Kidney epithelial cell (primary cell): ENCODE data around the gene IGLON5. TPM values are rescaled to one million over a fixed set of nuclear protein-coding genes. Genes with fewer than 3 reads are reported as not detected.
A peak's percentile ranks its signal among the peaks of the same experiment; 100 is the strongest.

ENCODE experiments used
- DNase-seq: peaks from one replicate; pipeline ENCODE4 v3.0.0-alpha.2; 2010; ENCODE audit warnings: low read depth
- H3K27me3 ChIP-seq: 2 replicates; pipeline ENCODE4 v1.6.0; 2011; ENCODE audit warnings: low read length; ENCODE audit not compliant: control insufficient read depth, insufficient read depth
- H3K36me3 ChIP-seq: 2 replicates; pipeline ENCODE4 v1.5.1; 2011; ENCODE audit warnings: low read length; ENCODE audit not compliant: control insufficient read depth, insufficient read depth
- H3K4me3 ChIP-seq: 2 replicates; pipeline ENCODE4 v1.5.1; 2011; ENCODE audit warnings: low read depth, mild to moderate bottlenecking, control low read depth, low read length
- total RNA-seq: library from RNA; depleted of rRNA; stranded (reverse); fragments of >200 nt; gene quantifications from 2 replicates; pipeline ENCODE4 v1.2.3, GENCODE V29; 2015
- TF ChIP-seq, protein P1 (sequence below): IDR thresholded peaks from 2 replicates; pipeline ENCODE4 v1.5.1; 2011; ENCODE audit warnings: mild to moderate bottlenecking, moderate library complexity, low read length, control low read depth, inconsistent platforms; ENCODE audit not compliant: insufficient read depth, poor library complexity, severe bottlenecking

The IGLON5 gene
- total RNA-seq, 1 donor from 2014 or later = 0.04 TPM

DNA sequence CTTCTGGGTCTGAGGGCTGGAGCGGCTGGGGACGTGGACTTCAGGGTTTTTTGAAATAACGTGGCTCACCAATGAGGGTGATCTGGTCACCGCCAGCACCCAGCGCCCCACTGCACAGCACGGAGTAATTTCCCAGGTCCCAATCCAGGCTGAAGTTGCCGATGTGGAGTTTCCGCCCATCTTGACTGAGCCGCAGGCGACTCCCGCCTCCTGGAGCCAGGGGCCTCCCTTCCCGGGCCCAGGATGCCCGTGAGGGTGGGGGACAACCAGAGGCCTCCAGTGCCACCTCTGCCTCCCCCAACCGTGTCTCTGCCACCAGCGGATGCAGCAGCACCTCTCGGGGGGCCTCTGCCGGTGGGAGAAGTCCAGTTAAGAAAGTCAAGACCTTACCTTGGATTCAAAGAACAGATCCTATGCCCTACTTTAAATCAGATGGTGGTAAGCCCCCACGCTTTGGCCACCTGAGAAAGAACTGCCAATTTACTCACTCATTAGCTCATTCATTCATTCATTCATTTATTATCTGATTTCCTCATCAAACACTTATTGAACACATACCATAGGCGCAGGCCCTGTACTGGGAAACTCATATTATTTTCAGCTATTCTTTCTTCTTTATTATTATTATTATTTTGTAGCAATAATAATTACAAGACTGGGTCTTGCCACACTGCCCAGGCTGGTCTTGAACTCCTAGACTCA is 26.6 kb downstream of the IGLON5 start:
- TF ChIP-seq, protein P1, sequence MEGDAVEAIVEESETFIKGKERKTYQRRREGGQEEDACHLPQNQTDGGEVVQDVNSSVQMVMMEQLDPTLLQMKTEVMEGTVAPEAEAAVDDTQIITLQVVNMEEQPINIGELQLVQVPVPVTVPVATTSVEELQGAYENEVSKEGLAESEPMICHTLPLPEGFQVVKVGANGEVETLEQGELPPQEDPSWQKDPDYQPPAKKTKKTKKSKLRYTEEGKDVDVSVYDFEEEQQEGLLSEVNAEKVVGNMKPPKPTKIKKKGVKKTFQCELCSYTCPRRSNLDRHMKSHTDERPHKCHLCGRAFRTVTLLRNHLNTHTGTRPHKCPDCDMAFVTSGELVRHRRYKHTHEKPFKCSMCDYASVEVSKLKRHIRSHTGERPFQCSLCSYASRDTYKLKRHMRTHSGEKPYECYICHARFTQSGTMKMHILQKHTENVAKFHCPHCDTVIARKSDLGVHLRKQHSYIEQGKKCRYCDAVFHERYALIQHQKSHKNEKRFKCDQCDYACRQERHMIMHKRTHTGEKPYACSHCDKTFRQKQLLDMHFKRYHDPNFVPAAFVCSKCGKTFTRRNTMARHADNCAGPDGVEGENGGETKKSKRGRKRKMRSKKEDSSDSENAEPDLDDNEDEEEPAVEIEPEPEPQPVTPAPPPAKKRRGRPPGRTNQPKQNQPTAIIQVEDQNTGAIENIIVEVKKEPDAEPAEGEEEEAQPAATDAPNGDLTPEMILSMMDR = no peak
- Histone ChIP-seq H3K27me3 (peaks cover 14% of the 10 kb centered on the region), H3K36me3 (no peaks in the 10 kb centered on the region), H3K4me3 (no peak overlapping the region)
- DNase-seq = no peak

DNA sequence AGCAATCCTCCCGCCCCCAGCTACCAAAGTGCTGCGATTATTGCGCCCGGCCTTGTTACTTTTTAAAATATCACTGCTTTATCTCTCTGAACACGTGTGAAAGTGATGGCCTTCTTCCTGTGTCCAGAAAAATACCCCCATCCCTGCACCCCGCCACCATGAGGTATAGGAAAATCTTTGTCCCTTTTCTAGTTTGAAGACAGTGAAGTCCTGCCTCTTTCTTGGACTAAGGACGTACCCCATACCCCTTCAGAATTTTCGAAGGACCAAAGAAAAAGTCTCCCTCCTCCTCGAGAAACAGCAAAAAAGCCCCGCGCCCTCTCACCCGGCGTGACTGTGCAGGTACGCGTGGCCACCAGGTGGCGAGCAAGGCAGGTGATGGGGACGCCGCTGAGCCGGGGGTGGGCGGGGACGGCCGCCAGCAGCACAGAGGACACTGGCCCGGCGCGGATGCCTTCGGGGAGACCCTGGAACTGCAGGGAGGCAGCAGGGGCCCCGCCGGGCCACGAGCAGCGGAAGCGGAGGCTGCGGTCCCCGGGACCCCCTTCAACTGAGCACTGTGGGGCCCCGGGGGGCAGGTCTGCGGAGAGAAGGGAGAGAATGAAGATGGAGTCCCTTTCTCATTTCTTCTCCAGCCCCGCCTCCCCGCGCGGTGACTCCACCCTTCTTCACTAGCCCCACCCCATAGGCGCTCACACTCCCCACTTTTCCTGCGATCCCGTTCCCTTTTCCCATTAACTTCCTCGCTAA is 27.3 kb downstream of the IGLON5 start:
- no peaks in the 10 kb centered on the region for H3K36me3 ChIP-seq
- TF ChIP-seq, protein P1 = peak; percentile 79

DNA sequence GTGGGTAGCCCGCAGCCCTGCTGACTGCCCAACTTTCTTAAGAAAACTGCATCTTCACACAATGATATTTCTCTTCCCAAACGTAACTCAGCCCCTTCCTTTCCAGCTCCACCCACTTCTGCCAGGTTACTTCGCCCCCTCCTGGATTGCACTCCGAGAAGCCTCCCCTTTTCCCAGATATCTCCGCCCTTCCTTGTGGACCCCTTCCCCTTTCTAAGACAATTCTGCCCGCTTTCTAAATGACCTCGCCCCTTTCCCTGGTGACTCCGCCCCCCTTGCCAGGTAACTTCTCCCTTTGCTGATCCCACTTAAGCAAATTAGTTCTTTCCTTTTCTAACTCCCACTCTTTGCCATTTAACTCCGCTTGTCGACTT is 27.9 kb downstream of the IGLON5 start:
- DNase-seq = no peak
- peak overlapping the region; percentile 73 for H3K4me3 ChIP-seq
- TF ChIP-seq, protein P1 = no peak
- H3K36me3 ChIP-seq = no peaks in the 10 kb centered on the region
- H3K27me3 ChIP-seq = peaks cover 14% of the 10 kb centered on the region

More for the DNA sequence above, 27.3 kb downstream of the IGLON5 start:
- Histone ChIP-seq H3K27me3 (peaks cover 14% of the 10 kb centered on the region), H3K4me3 (peak overlapping the region; percentile 73)
- no peak for DNase-seq

DNA sequence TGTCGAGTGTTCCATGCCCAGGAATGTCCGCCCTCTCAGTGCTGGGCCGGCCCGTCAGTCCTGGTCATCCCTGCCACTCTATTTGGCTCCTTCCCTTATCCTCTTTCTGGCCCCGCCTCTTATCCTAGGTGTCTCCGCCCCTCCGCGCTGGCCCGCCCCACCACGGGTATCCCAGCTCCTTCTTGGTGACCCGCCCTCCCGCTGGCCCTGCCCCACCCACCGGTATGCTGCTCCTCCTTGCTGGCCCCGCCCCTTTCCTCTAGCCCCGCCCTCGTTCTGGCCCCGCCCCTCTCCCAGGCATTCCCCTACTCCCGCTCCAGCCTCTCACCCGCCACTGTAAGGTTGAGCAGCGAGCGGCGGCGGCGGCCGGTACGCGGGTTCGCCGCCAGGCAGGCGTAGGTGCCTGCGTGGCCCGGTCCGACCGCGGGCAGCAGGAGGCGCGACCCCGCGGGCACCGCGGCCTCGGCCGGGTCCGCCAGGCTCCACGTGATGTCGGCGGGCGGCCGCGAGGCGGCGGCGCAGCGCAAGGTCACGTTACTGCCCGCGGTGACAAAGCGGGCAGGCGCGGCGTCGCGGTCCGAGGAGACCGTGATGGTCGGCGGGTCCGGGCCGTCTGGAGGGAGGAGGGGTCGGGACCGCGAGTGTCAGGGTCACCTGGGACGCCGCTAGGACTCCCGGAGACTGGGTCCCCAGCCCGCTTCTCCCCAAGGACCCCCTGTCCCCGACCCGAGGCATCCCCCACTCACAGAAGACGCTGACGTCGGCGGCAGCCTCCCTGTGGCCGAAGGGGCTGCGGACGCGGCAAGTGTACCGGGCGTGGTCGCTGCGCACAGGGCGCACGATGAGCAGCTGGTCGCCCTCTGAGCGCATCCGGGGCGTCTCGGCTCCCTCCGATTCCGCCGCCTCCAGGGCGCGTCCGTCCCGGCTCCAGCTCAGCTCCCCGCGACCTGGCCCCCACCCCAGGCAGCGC is 28.5 kb downstream of the IGLON5 start:
- H3K4me3 ChIP-seq = peak overlapping the region; percentile 73
- H3K27me3 ChIP-seq = peaks cover 14% of the 10 kb centered on the region
- TF ChIP-seq, protein P1 = no peak
- peak; percentile 83 for DNase-seq
- no peaks in the 10 kb centered on the region for H3K36me3 ChIP-seq

DNA sequence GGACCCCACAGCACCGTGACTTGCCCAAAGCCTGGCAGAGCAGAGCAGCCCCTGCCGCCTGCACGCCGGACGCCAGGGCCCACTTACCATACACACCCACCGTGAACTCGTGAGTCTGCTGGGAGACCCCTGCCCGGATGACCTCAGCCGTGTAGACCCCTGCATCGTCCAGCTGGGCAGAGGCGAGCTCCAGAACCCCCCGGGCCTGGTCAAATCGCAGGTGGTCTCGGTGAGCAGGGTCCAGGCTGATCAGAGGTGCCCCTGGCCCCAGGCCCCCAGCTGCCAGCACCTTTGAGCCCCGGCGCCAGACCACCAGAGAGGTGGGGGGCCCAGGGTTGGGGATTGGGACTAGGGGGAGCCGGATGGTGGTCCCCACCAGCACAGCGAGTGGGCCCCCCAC is 29.6 kb downstream of the IGLON5 start:
- TF ChIP-seq, protein P1 = no peak
- peaks cover 14% of the 10 kb centered on the region for H3K27me3 ChIP-seq
- no peak overlapping the region for H3K4me3 ChIP-seq
- DNase-seq = no peak
- no peaks in the 10 kb centered on the region for H3K36me3 ChIP-seq
